Heart left ventricle (tissue), 16 donors: ENCODE measurements around the gene TSPYL2. TPM values are rescaled to one million over a fixed set of nuclear protein-coding genes. Genes with fewer than 3 reads are reported as not detected.
A peak's percentile ranks its signal among the peaks of the same experiment; 100 is the strongest.

Source experiments
- ATAC-seq, 4 donors: fragments of 200-7000 bp; cut with Tn5 transposase; one replicate each; pipeline ENCODE4 v1.9.1; 2020 to 2022; ENCODE audit warnings: moderate library complexity in 4 of 4, mild to moderate bottlenecking in 3 of 4, moderate number of reproducible peaks in 1 of 4
- DNase-seq, 5 donors: peaks; one replicate each; pipeline ENCODE4 v3.0.0-alpha.2; 2020
- H3K27ac ChIP-seq, 12 donors: fragments of 200-600 bp; sonication (generic) in 4 of 12; one replicate each; pipeline versions ENCODE4 v1.5.0 to v1.8.0; 2016 to 2022; ENCODE audit warnings: mild to moderate bottlenecking in 2 of 12
- H3K27me3 ChIP-seq, 9 donors: fragments of 200-600 bp; sonication (generic) in 2 of 9; one replicate each; pipeline versions ENCODE4 v1.5.1 to v1.8.0; 2016 to 2022; ENCODE audit warnings: mild to moderate bottlenecking in 3 of 9
- H3K36me3 ChIP-seq, 9 donors: fragments of 200-600 bp; sonication (generic) in 2 of 9; one replicate each; pipeline versions ENCODE4 v1.5.0 to v1.8.0; 2018 to 2022; ENCODE audit warnings: mild to moderate bottlenecking in 2 of 9
- H3K4me1 ChIP-seq, 12 donors: fragments of 200-600 bp; sonication (generic) in 4 of 12; one replicate each; pipeline versions ENCODE4 v1.5.0 to v1.8.0; 2016 to 2022; ENCODE audit warnings: mild to moderate bottlenecking in 3 of 12
- H3K4me3 ChIP-seq, 12 donors: fragments of 200-600 bp; sonication (generic) in 4 of 12; one replicate each; pipeline versions ENCODE4 v1.5.0 to v1.8.0; 2017 to 2022; ENCODE audit warnings: mild to moderate bottlenecking in 9 of 12, moderate library complexity in 4 of 12
- H3K9me3 ChIP-seq, 12 donors: fragments of 200-600 bp; sonication (generic) in 4 of 12; one replicate each; pipeline versions ENCODE4 v1.5.0 to v1.8.0; 2016 to 2022; ENCODE audit warnings: mild to moderate bottlenecking in 1 of 12
- CTCF ChIP-seq, 12 donors: fragments of 200-600 bp; sonication (generic) in 4 of 12; IDR thresholded peaks; one replicate each; pipeline versions ENCODE4 v1.5.0 to v1.8.0; 2018 to 2022; ENCODE audit warnings: antibody characterized with exemption in 12 of 12, mild to moderate bottlenecking in 5 of 12
- POLR2A ChIP-seq, 2 donors: fragments of 450-650 bp; IDR thresholded peaks; one replicate each; pipeline ENCODE4 v1.6.1; 2017; ENCODE audit warnings: antibody characterized with exemption in 2 of 2, mild to moderate bottlenecking in 2 of 2, moderate library complexity in 2 of 2
- WGBS, 4 donors: extraction: QIAGEN DNeasy Blood & Tissue Kit in 2 of 4; methylation state at CpG; one replicate each; pipeline versions ENCODE4 v1.1.5 to v1.1.7; 2013 to 2018; 5-methylcytosine and 5-hydroxymethylcytosine counted together
- intact Hi-C, 10 donors: fragments of 100-400 bp; cut with DNase I; formaldehyde crosslinking; loops; one replicate each; pipeline versions ENCODE4 v1.11.1 to v1.14.2; 2022
- polyA plus RNA-seq, 2 donors: library from polyadenylated mRNA; stranded (reverse); fragments of 200-250 nt; gene quantifications; one replicate each; pipeline ENCODE4 v1.2.3, GENCODE V29; 2013
- total RNA-seq, 9 donors: library from RNA; depleted of rRNA in 2 of 9; stranded (reverse); fragments of >200 nt in 2 of 9; fragmentation: NEBNext Ultra II Directional in 3 of 9; extraction: Animal tissue kit (Norgen Biotek cat#: 25700) in 3 of 9; gene quantifications; one replicate each; pipeline versions ENCODE4 v1.1.0 to v1.2.4, GENCODE V29; 2016 to 2023
- donor health status: ischemic (EF 13 %, LVEDD 7.1; RV severe dilation, severe dysfunction).
- donor health status: healthy with polysubstance abuse.
- donor health status: DM: no; HTN: yes; CAD: no.
- donor health status: DM: no; HTN: no; CAD: no.
- donor health status: ischemic (EF 25% LVEDD 6.9; RV normal size, moderate dysfunction).
- donor health status: ischemic (EF 25% LVEDD 5.7; RV mildly dilated, moderate dysfunction).
- donor health status: healthy.
- donor health status: DM: yes; HTN: yes; CAD: no.
- donor health status: ischemic (EF 35%, LVEDD 5.7; RV mildly dilated, moderate dysfunction).
- donor health status: nonischemic (EF 11% LVEDD 7.7; RV severe dilation, severe dysfunction).
- donor health status: DM: yes; HTN: yes; CAD: no.
- donor health status: PGD.
- donor health status: ischemic (EF 29% LVEDD 5.4; RV normal size, mild dysfunction).
- donor health status: nonischemic (EF 23%, LVEDD 6.1; RV moderate dilation, normal function).

The TSPYL2 gene
- total and polyA plus RNA-seq, 11 donors = 17.7 to 167 (median 29.4) TPM

DNA sequence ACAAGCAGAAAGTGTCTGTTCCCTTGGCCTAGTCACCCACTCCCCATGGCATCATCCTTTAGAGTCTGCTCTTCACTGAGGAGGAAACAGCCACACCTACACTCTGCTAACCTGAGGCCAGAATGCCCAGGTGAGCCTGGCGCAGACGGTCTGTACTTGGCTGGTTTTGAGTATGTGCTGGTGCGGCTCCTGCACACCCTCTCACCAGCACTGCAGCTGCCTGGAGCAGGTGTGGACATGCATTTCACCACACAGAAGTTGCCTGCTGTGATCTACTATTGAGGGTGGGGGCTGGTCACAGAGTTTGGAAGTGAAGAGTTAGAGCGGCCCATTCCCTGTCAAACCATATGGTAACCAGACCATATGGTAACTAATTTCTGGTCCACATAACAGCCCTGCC lies 51.2 kb downstream of the TSPYL2 start:
- intact Hi-C loops = no loop called here
- H3K27me3 ChIP-seq = peaks cover 0 to 4% (median 0%) of the 10 kb centered on the region in 9 donors
- TF ChIP-seq POLR2A (IDR thresholded peaks at IDR 0.05) (no peak), CTCF (IDR thresholded peaks at IDR 0.05) (no peak)
- DNase-seq (no peak), ATAC-seq (peak in 1 of 4 donors; percentile 22)
- no peak overlapping the region for H3K4me3 ChIP-seq
- no peaks in the 10 kb centered on the region for H3K4me1 ChIP-seq
- 86 to 92% (median 92%) methylated on average over 2 to 4 of the region's 4 CpGs for WGBS, 4 donors
- H3K27ac ChIP-seq = no peak overlapping the region
- peaks cover 0 to 12% (median 0%) of the 10 kb centered on the region in 9 donors for H3K36me3 ChIP-seq
- no peaks in the 10 kb centered on the region for H3K9me3 ChIP-seq

GRCh38 chrX:53135581-53135980 lies 53.4 kb downstream of the TSPYL2 start:
- no peak overlapping the region for H3K27ac ChIP-seq
- peaks cover 0 to 12% (median 0%) of the 10 kb centered on the region in 9 donors for H3K36me3 ChIP-seq
- intact Hi-C loops = no loop called here
- DNase-seq (no peak), ATAC-seq (no peak)
- no peak overlapping the region for H3K4me3 ChIP-seq
- H3K9me3 ChIP-seq = no peaks in the 10 kb centered on the region
- WGBS, 4 donors = 80 to 94% (median 90%) methylated on average over 2 of the region's 2 CpGs
- peaks cover 0 to 3% (median 0%) of the 10 kb centered on the region in 9 donors for H3K27me3 ChIP-seq
- TF ChIP-seq CTCF (IDR thresholded peaks at IDR 0.05) (no peak), POLR2A (IDR thresholded peaks at IDR 0.05) (no peak)
- H3K4me1 ChIP-seq = no peaks in the 10 kb centered on the region

Other genes starting within 250 kb of the TSPYL2 start
- not detected for gene XAGE3, start 214.3 kb upstream of the TSPYL2 start, total RNA-seq
- not detected for gene XAGE3, start 214.3 kb upstream of the TSPYL2 start, polyA plus RNA-seq
- gene FAM156B, start 185.0 kb upstream of the TSPYL2 start, total RNA-seq = 10 to 100 TPM in 2 of 9 donors, 1 to 10 TPM in 7; 4.4 to 11.9 (median 7.5) TPM
- gene FAM156B, start 185.0 kb upstream of the TSPYL2 start, polyA plus RNA-seq = 10 to 100 TPM in 1 of 2 donors, 1 to 10 TPM in 1; 9.4 to 11.7 TPM
- gene FAM156A, start 123.8 kb upstream of the TSPYL2 start, total RNA-seq = 1 to 10 TPM; 3.6 to 8.7 (median 7.0) TPM
- 10 to 100 TPM in 1 of 2 donors, 1 to 10 TPM in 1; 6.5 to 12.9 TPM for gene FAM156A, start 123.8 kb upstream of the TSPYL2 start, polyA plus RNA-seq
- gene GPR173, start 33.6 kb upstream of the TSPYL2 start, total RNA-seq = 1 to 10 TPM in 4 of 9 donors, under 1 TPM in 5; 0.32 to 2.6 (median 0.75) TPM
- gene GPR173, start 33.6 kb upstream of the TSPYL2 start, polyA plus RNA-seq = under 1 TPM; 0.38 to 0.75 TPM
- 1 to 10 TPM; 2.5 to 9.2 (median 6.4) TPM for gene KANTR, start 11.8 kb downstream of the TSPYL2 start, total RNA-seq
- gene KANTR, start 11.8 kb downstream of the TSPYL2 start, polyA plus RNA-seq = 1 to 10 TPM; 2.5 to 5.9 TPM
- 10 to 100 TPM; 32.3 to 67.2 (median 43.6) TPM for gene KDM5C, start 142.8 kb downstream of the TSPYL2 start, total RNA-seq
- gene KDM5C, start 142.8 kb downstream of the TSPYL2 start, polyA plus RNA-seq = 10 to 100 TPM; 23.8 to 32.5 TPM
- gene IQSEC2, start 199.2 kb downstream of the TSPYL2 start, total RNA-seq = 10 to 100 TPM; 10.2 to 16.4 (median 12.6) TPM
- 10 to 100 TPM in 1 of 2 donors, 1 to 10 TPM in 1; 7.7 to 16.1 TPM for gene IQSEC2, start 199.2 kb downstream of the TSPYL2 start, polyA plus RNA-seq